ENCODE results near the gene CDKL2. TPM values are rescaled to one million over a fixed set of nuclear protein-coding genes. Genes with fewer than 3 reads are reported as not detected.

The CDKL2 gene
- total and polyA plus RNA-seq, 2 of the 8 experiments (the other 6 are each of a cell fraction or from before 2014, with no cell fraction given) = 1.4 to 2.1 TPM

DNA sequence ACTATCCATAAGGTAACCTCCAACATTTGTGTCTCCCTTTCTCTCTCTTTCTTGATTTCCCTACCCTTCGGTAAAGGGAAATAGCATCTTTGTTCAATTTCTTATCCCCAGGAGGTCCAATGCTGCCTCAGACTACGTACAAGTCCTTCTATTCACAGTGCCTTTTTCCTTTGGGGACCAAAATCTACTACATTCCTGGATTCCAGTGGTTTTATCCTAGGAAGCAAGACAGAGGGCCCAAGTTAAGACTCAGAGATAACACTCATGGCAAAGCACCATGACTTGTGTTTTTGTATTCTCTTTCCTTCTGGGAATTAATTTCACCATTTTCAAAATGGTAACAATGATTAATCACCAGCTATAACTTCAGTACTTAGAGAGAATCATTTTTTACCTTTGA is 32.3 kb upstream of the CDKL2 start:
- H3K56ac ChIP-seq (replicated peaks; ENCODE audit: insufficient read length, low read depth, low read length) = no peak overlapping the region
- no peak overlapping the region for H2AK5ac ChIP-seq (ENCODE audit: low read depth, low read length)
- peaks cover 16 to 29% of the 10 kb centered on the region in 2 experiments for H4K20me1 ChIP-seq (replicated peaks in 1 of 2; ENCODE audit: control insufficient read depth in 1 of 2, insufficient read depth in 2 of 2, low read length in 2 of 2)
- peaks cover 33 to 96% of the 10 kb centered on the region in 2 experiments for H3K79me2 ChIP-seq (ENCODE audit: control insufficient read depth in 1 of 2, insufficient read depth in 2 of 2, low read length in 2 of 2)
- H3K27me3 ChIP-seq (replicated peaks in 1 of 4; ENCODE audit: control insufficient read depth in 3 of 4, extremely low read depth in 1 of 4, insufficient read depth in 3 of 4, low read length in 3 of 4) = no peaks in the 10 kb centered on the region
- no peak overlapping the region for H3K9ac ChIP-seq (replicated peaks in 1 of 4; ENCODE audit: extremely low read depth in 1 of 4, low read depth in 3 of 4, low read length in 3 of 4)
- ChIA-PET CTCF (ENCODE audit: partially characterized antibody) (no interaction called here), POLR2A (ENCODE audit: partially characterized antibody) (no interaction called here)
- FAIRE-seq (no peak), DNase-seq (ENCODE audit: low read depth in 1 of 2, low spot score in 2 of 2) (no peak)
- no peak overlapping the region for H3K23ac ChIP-seq (ENCODE audit: insufficient read length)
- no peak overlapping the region for H2AFZ ChIP-seq (ENCODE audit: low read length)
- H3K4me2 ChIP-seq (ENCODE audit: insufficient read depth in 1 of 2, low read depth in 2 of 2, low read length in 2 of 2) = no peak overlapping the region
- no peak overlapping the region for H3K14ac ChIP-seq (ENCODE audit: insufficient read length)
- no peaks in the 10 kb centered on the region for H3K9me3 ChIP-seq (ENCODE audit: insufficient read depth in 2 of 2, low read depth in 1 of 2, low read length in 1 of 2)
- no peak overlapping the region for H3K18ac ChIP-seq (ENCODE audit: extremely low read depth, low read length)
- H3K23me2 ChIP-seq (ENCODE audit: low read depth, low read length) = no peaks in the 10 kb centered on the region; the same call in 1 of the 2 replicates
- peaks cover 2% of the 10 kb centered on the region; the same call in 1 of the 2 replicates for H3K79me1 ChIP-seq (ENCODE audit: low read depth, low read length)
- H2BK12ac ChIP-seq (ENCODE audit: low read depth, low read length) = no peak overlapping the region
- H2BK5ac ChIP-seq (ENCODE audit: low read depth, low read length) = no peak overlapping the region
- H3K36me3 ChIP-seq (ENCODE audit: control insufficient read depth in 2 of 4, insufficient read depth in 4 of 4, low read length in 3 of 4) = peaks cover 3 to 44% (median 23%) of the 10 kb centered on the region in 4 experiments; a peak in 7 of 8 replicates
- no peak overlapping the region for H4K8ac ChIP-seq (ENCODE audit: extremely low read depth, insufficient read depth, low read length)
- H4K91ac ChIP-seq (replicated peaks; ENCODE audit: insufficient read length, low read length) = no peak overlapping the region
- no peak overlapping the region for H2BK120ac ChIP-seq (replicated peaks; ENCODE audit: low read depth, low read length)
- H3K4me3 ChIP-seq (ENCODE audit: extremely low read depth in 1 of 4, insufficient read depth in 2 of 4, low read depth in 3 of 4, low read length in 4 of 4) = no peak overlapping the region
- H3K27ac ChIP-seq (ENCODE audit: low read depth, low read length) = no peak overlapping the region
- peaks cover 0 to 4% (median 1%) of the 10 kb centered on the region in 4 experiments; a peak in 2 of 7 replicates for H3K4me1 ChIP-seq (replicated peaks in 1 of 4; ENCODE audit: control insufficient read depth in 3 of 4, insufficient read depth in 4 of 4, low read length in 3 of 4)
- H2BK20ac ChIP-seq (ENCODE audit: low read length) = no peak overlapping the region
- WGBS, 2 experiments (ENCODE audit: extremely low coverage in 1 of 2, insufficient coverage in 1 of 2, insufficient read length in 1 of 2, insufficient replicate concordance in 2 of 2, low coverage in 1 of 2, low lambda C conversion rate in 2 of 2, missing lambda C conversion rate in 1 of 2) = 97% methylated on average over 2 of the region's 2 CpGs; no CpG with 5 or more reads in 1 of the 2 experiments
- H4K5ac ChIP-seq (ENCODE audit: insufficient read length, low read depth, low read length) = no peak overlapping the region
- no peak overlapping the region for H3K4ac ChIP-seq (replicated peaks; ENCODE audit: insufficient read length, low read depth, low read length)
- TF ChIP-seq BCL11A (IDR thresholded peaks at IDR 0.05; ENCODE audit: low read depth in 2 of 2, low read length in 2 of 2) (no peak), CBX5 (IDR thresholded peaks at IDR 0.05; ENCODE audit: low read depth, low read length) (no peak), CEBPB (IDR thresholded peaks at IDR 0.05; ENCODE audit: low read depth, low read length) (no peak), CREB1 (IDR thresholded peaks at IDR 0.05) (no peak), E2F6 (IDR thresholded peaks at IDR 0.05) (no peak), EGR1 (IDR thresholded peaks at IDR 0.05; ENCODE audit: borderline replicate concordance, low read depth, low read length) (no peak), MAFK (IDR thresholded peaks at IDR 0.05; ENCODE audit: low read depth, low read length) (no peak), SIN3A (conservative IDR thresholded peaks at IDR 0.05 in 1 of 2, IDR thresholded peaks at IDR 0.05 in 1 of 2; ENCODE audit: low read depth in 1 of 2, low read length in 2 of 2) (no peak), SP4 (IDR thresholded peaks at IDR 0.05; ENCODE audit: low read length) (no peak), GABPA (IDR thresholded peaks at IDR 0.05; ENCODE audit: borderline replicate concordance, insufficient read depth, low read length) (no peak), POLR2AphosphoS5 (IDR thresholded peaks at IDR 0.05; ENCODE audit: low read depth, low read length) (no peak), RXRA (IDR thresholded peaks at IDR 0.05; ENCODE audit: insufficient read depth, low read depth, low read length) (no peak), EZH2 (IDR thresholded peaks at IDR 0.05; ENCODE audit: low read depth, low read length, severe bottlenecking) (no peak), ASH2L (IDR thresholded peaks at IDR 0.05; ENCODE audit: low read length) (no peak)
- no peak overlapping the region for H2BK15ac ChIP-seq (ENCODE audit: low read length)

Measured in H1 (cell line).